Measurements from ENCODE around the gene ATP10A. TPM values are rescaled to one million over a fixed set of nuclear protein-coding genes. Genes with fewer than 3 reads are reported as not detected.

The ATP10A gene
- total RNA-seq, 1 experiment from 2014 or later: 0.02 TPM

DNA sequence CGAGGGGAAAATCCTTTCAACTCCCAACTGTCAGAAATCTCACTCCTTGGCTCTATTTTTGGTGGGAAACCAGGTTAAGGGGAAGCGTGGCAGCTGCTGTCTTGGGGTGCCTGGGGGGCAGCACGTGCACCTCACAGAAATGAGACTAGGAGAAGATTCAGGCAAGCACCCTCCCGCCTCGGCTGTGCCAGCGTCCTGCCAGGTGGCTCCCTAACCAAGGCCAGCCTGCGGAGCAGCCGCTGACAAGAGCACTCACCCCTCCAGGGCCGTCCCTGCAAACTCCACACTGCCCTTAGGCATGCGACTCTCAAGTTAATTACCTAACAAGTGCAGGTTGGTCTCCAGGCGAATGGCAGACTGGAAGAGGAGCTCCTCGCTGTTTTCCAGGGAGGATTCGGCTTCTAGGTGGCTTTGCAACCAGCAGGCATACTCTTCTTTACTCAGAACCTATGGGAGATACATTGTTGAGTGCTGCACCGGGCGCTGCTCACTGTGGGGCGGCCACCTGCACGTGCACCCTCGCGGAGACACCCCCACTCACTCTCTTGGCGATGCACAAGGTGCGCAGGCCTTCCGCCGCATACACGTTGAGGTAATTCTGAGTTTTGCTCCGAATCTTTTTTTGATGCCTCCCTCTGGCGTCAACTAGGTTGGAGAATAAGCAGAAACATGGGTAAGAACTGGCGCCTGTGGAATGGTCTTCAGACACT, 155.3 kb downstream of the ATP10A start:
- Histone ChIP-seq H3K4me2 (ENCODE audit: low read length) (no peak overlapping the region), H3K27ac (ENCODE audit: low read depth, low read length) (no peak overlapping the region), H3K27me3 (ENCODE audit: insufficient read depth, low read length) (no peaks in the 10 kb centered on the region), H3K79me2 (ENCODE audit: insufficient read depth, low read length) (no peaks in the 10 kb centered on the region), H3K36me3 (ENCODE audit: control insufficient read depth in 1 of 2, insufficient read depth in 2 of 2, low read length in 2 of 2) (no peaks in the 10 kb centered on the region), H2AFZ (ENCODE audit: low read depth, low read length, poor library complexity, severe bottlenecking) (no peak overlapping the region), H3K9me3 (ENCODE audit: control insufficient read depth in 1 of 2, insufficient read depth in 1 of 2, low read depth in 1 of 2, low read length in 2 of 2) (peaks cover 8 to 41% of the 10 kb centered on the region in 2 experiments; a peak in 2 of 4 replicates), H3K4me3 (replicated peaks in 1 of 2; ENCODE audit: low read depth in 1 of 2, low read length in 2 of 2) (no peak overlapping the region), H4K20me1 (ENCODE audit: insufficient read depth) (no peaks in the 10 kb centered on the region), H3K9ac (ENCODE audit: low read length) (no peak overlapping the region), H3K4me1 (ENCODE audit: control insufficient read depth in 1 of 2, insufficient read depth in 2 of 2, low read length in 2 of 2) (no peaks in the 10 kb centered on the region), H3K9me2 (ENCODE audit: insufficient read depth) (no peaks in the 10 kb centered on the region)
- ChIA-PET RAD21 (ENCODE audit: low non-redundant PET in 1 of 2, low total read pairs in 2 of 2, uncharacterized antibody in 2 of 2, unreplicated experiment in 2 of 2) (no interaction called here), CTCF (no interaction called here), POLR2A (no interaction called here)
- DNase-seq (ENCODE audit: low read depth, low spot score) (no peak), ATAC-seq (no peak)
- intact Hi-C loops (cut with micrococcal nuclease): no loop called here
- TF ChIP-seq EZH2 (IDR thresholded peaks at IDR 0.05): no peak
- TF ChIP-seq, protein P1, sequence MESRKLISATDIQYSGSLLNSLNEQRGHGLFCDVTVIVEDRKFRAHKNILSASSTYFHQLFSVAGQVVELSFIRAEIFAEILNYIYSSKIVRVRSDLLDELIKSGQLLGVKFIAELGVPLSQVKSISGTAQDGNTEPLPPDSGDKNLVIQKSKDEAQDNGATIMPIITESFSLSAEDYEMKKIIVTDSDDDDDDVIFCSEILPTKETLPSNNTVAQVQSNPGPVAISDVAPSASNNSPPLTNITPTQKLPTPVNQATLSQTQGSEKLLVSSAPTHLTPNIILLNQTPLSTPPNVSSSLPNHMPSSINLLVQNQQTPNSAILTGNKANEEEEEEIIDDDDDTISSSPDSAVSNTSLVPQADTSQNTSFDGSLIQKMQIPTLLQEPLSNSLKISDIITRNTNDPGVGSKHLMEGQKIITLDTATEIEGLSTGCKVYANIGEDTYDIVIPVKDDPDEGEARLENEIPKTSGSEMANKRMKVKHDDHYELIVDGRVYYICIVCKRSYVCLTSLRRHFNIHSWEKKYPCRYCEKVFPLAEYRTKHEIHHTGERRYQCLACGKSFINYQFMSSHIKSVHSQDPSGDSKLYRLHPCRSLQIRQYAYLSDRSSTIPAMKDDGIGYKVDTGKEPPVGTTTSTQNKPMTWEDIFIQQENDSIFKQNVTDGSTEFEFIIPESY (IDR thresholded peaks at IDR 0.05; ENCODE audit: extremely low read depth, insufficient replicate concordance, low read length): no peak
- TF ChIP-seq JUND (IDR thresholded peaks at IDR 0.05): no peak
- TF ChIP-seq SP1 (IDR thresholded peaks at IDR 0.05; ENCODE audit: low read depth): no peak
- no peak for TF ChIP-seq CBX3 (IDR thresholded peaks at IDR 0.05; ENCODE audit: low read depth)
- TF ChIP-seq SRF (IDR thresholded peaks at IDR 0.05; ENCODE audit: low read depth): no peak
- TF ChIP-seq ZFX (IDR thresholded peaks at IDR 0.05): no peak
- TF ChIP-seq TCF7L2 (IDR thresholded peaks at IDR 0.05; ENCODE audit: borderline replicate concordance, extremely low read depth, insufficient read depth, insufficient read length): no peak
- TF ChIP-seq, protein P2, sequence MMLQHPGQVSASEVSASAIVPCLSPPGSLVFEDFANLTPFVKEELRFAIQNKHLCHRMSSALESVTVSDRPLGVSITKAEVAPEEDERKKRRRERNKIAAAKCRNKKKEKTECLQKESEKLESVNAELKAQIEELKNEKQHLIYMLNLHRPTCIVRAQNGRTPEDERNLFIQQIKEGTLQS (IDR thresholded peaks at IDR 0.05): no peak
- TF ChIP-seq ELF1 (IDR thresholded peaks at IDR 0.05; ENCODE audit: borderline replicate concordance, low read depth): no peak
- TF ChIP-seq RAD21 (IDR thresholded peaks at IDR 0.05; ENCODE audit: low read depth): no peak
- no peak for TF ChIP-seq ZNF274 (IDR thresholded peaks at IDR 0.05; ENCODE audit: low read depth, low read length)
- no peak for TF ChIP-seq SIN3A (IDR thresholded peaks at IDR 0.05; ENCODE audit: low read depth)
- TF ChIP-seq, protein P3, sequence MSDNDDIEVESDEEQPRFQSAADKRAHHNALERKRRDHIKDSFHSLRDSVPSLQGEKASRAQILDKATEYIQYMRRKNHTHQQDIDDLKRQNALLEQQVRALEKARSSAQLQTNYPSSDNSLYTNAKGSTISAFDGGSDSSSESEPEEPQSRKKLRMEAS (IDR thresholded peaks at IDR 0.05): no peak
- no peak for TF ChIP-seq YY1 (IDR thresholded peaks at IDR 0.05; ENCODE audit: extremely low read depth, insufficient replicate concordance, low read depth, low read length)
- no TSS peak for BruUV-seq (replicated peaks)
